Endothelial cell (in vitro differentiated cells): Measurements from ENCODE around the gene TMEM89. TPM values are rescaled to one million over a fixed set of nuclear protein-coding genes. Genes with fewer than 3 reads are reported as not detected.

Source experiments
- DNase-seq: peaks from one replicate; pipeline ENCODE4 v3.0.0; 2021; ENCODE audit warnings: low spot score
- H3K27ac Mint-ChIP-seq: one replicate; pipeline ENCODE4 v1.8.0; 2021; ENCODE audit warnings: mixed read lengths, inconsistent platforms; ENCODE audit not compliant: unreplicated experiment
- H3K27me3 Mint-ChIP-seq: one replicate; pipeline ENCODE4 v1.8.0; 2021; ENCODE audit warnings: mild to moderate bottlenecking, moderate library complexity, mixed read lengths, inconsistent platforms; ENCODE audit not compliant: unreplicated experiment
- H3K36me3 Mint-ChIP-seq: one replicate; pipeline ENCODE4 v1.8.0; 2021; ENCODE audit warnings: mild to moderate bottlenecking, low read depth, mixed read lengths, inconsistent platforms; ENCODE audit not compliant: unreplicated experiment
- H3K4me1 Mint-ChIP-seq: one replicate; pipeline ENCODE4 v1.8.0; 2021; ENCODE audit warnings: mild to moderate bottlenecking, mixed read lengths, inconsistent platforms; ENCODE audit not compliant: unreplicated experiment
- H3K4me3 Mint-ChIP-seq: one replicate; pipeline ENCODE4 v1.8.0; 2021; ENCODE audit warnings: mild to moderate bottlenecking, mixed read lengths, inconsistent platforms; ENCODE audit not compliant: unreplicated experiment
- H3K9me3 Mint-ChIP-seq: one replicate; pipeline ENCODE4 v1.8.0; 2021; ENCODE audit warnings: mixed read lengths, inconsistent platforms; ENCODE audit not compliant: unreplicated experiment
- total RNA-seq: library from RNA; stranded (reverse); fragmentation: NEBNext Ultra II Directional; extraction: Animal tissue kit (Norgen Biotek cat#: 25700); gene quantifications from one replicate; pipeline ENCODE4 v1.2.1, GENCODE V29; 2021; ENCODE audit not compliant: unreplicated experiment
- TF ChIP-seq, protein P1 (sequence below): fragments of 200-600 bp; sonication (generic); IDR thresholded peaks from one replicate; pipeline ENCODE4 v1.5.0; 2021; ENCODE audit warnings: antibody characterized with exemption; ENCODE audit not compliant: unreplicated experiment

TMEM89 gene
- total RNA-seq, 1 donor from 2014 or later: 0.44 TPM

DNA sequence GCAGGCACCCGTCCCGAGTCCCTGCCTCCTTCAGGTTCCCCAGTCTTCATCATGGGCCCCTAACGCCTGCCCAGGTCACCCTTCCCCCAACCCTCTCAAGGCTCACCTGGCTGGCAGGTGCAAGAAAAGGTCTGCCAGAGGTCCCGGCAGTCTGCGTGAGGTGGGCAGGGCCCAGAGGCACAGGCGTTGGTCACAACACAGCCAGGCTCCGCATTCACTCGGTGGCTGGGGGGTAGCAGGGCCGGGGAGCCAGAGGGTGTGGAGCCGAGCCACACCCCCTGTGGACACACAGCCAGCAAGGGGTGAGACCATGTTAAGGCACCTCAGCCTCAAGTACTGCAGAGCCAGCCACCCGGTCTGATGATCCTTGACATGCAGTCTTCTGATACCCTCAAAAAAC lies 30.2 kb upstream of the TMEM89 start:
- peaks cover 15% of the 10 kb centered on the region for H3K36me3 Mint-ChIP-seq
- no peak overlapping the region for H3K4me3 Mint-ChIP-seq
- H3K9me3 Mint-ChIP-seq: no peaks in the 10 kb centered on the region
- TF ChIP-seq, protein P1, sequence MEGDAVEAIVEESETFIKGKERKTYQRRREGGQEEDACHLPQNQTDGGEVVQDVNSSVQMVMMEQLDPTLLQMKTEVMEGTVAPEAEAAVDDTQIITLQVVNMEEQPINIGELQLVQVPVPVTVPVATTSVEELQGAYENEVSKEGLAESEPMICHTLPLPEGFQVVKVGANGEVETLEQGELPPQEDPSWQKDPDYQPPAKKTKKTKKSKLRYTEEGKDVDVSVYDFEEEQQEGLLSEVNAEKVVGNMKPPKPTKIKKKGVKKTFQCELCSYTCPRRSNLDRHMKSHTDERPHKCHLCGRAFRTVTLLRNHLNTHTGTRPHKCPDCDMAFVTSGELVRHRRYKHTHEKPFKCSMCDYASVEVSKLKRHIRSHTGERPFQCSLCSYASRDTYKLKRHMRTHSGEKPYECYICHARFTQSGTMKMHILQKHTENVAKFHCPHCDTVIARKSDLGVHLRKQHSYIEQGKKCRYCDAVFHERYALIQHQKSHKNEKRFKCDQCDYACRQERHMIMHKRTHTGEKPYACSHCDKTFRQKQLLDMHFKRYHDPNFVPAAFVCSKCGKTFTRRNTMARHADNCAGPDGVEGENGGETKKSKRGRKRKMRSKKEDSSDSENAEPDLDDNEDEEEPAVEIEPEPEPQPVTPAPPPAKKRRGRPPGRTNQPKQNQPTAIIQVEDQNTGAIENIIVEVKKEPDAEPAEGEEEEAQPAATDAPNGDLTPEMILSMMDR: no peak
- peaks cover 8% of the 10 kb centered on the region for H3K4me1 Mint-ChIP-seq
- peaks cover 21% of the 10 kb centered on the region for H3K27me3 Mint-ChIP-seq
- no peak overlapping the region for H3K27ac Mint-ChIP-seq
- DNase-seq: no peak

DNA sequence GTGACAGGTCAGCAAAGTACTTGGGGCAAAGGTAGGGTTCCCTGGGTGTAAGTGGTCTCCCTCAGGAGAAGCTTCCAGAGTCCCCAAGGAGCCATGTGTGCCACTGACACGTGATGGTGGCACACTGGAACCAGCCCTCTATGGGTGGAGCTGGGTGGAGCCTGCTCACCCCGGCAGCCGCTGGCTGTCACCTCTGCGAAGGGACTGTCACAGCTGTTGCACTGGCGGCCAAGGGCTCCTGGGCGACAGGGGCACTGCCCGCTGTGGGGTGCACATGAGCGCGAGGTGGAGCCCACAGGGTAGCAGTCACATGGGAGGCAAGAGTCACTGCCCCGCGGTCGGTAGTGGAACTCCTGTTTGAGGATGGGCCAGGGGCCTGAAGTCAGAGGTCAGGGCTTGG lies 29.2 kb upstream of the TMEM89 start:
- peak overlapping the region; percentile 9 for H3K27ac Mint-ChIP-seq
- no peaks in the 10 kb centered on the region for H3K9me3 Mint-ChIP-seq
- TF ChIP-seq, protein P1: no peak
- H3K4me3 Mint-ChIP-seq: peak overlapping the region; percentile 5
- H3K36me3 Mint-ChIP-seq: peaks cover 15% of the 10 kb centered on the region
- H3K27me3 Mint-ChIP-seq: peaks cover 21% of the 10 kb centered on the region
- DNase-seq: no peak
- H3K4me1 Mint-ChIP-seq: peaks cover 8% of the 10 kb centered on the region

DNA sequence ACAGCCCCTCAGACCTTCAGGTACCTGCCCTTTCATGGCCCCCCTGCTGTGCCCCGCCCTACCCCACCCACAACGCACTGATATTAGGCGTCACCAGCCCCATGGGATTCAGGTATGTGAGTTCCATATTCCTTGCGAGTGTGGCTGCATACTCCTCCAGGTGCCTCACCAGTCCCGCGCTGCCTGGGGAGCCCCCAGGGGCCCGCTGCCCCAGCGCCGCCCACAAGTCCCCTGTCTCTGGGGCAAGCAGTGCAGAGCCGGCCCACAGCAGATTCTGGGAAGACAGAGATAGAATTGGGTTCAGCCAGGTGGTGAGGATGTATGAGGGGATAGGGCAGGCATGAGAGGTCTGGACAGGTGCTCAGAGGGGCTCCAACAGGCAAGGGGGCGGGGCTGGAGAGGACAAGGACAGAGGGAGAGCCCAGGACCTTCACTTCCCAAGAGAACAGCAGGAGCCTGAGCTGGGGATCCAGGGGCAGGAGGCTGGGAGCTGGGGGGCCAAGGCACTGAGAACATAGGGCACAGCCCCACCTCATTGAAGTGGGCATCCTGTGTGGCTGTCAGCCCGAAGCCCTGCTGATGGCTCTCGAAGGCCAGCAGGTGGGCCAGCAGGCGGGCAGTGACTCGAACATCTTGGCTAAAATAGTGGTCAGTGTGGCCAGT lies 26.8 kb upstream of the TMEM89 start:
- peaks cover 5% of the 10 kb centered on the region for H3K4me1 Mint-ChIP-seq
- no peak overlapping the region for H3K27ac Mint-ChIP-seq
- no peaks in the 10 kb centered on the region for H3K9me3 Mint-ChIP-seq
- TF ChIP-seq, protein P1: no peak
- H3K36me3 Mint-ChIP-seq: peaks cover 10% of the 10 kb centered on the region
- H3K4me3 Mint-ChIP-seq: no peak overlapping the region
- DNase-seq: no peak
- peaks cover 10% of the 10 kb centered on the region for H3K27me3 Mint-ChIP-seq

DNA sequence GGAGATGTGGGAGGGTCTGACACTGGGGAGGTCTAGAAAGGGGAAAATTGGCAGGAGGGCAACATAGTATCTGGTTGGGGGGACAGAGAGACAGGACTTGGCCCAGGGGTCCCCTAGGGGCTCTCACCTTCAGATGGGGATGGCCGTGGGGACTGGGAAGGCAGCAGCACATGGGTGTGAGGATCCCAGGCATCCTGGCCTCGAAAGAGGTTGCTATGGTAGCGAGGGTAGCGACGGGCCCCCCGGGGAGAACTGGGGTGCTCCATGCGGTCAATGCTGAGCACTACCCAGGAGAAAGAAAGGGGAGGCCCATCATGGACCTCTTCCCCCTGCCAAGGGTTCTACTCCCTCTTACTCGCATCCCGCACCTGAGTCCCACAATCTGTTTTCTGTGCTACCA lies 26.1 kb upstream of the TMEM89 start:
- Mint-ChIP-seq H3K27me3 (peaks cover 12% of the 10 kb centered on the region), H3K27ac (no peak overlapping the region), H3K9me3 (no peaks in the 10 kb centered on the region), H3K4me3 (no peak overlapping the region), H3K36me3 (peaks cover 10% of the 10 kb centered on the region), H3K4me1 (peaks cover 1% of the 10 kb centered on the region)
- TF ChIP-seq, protein P1: no peak
- no peak for DNase-seq

DNA sequence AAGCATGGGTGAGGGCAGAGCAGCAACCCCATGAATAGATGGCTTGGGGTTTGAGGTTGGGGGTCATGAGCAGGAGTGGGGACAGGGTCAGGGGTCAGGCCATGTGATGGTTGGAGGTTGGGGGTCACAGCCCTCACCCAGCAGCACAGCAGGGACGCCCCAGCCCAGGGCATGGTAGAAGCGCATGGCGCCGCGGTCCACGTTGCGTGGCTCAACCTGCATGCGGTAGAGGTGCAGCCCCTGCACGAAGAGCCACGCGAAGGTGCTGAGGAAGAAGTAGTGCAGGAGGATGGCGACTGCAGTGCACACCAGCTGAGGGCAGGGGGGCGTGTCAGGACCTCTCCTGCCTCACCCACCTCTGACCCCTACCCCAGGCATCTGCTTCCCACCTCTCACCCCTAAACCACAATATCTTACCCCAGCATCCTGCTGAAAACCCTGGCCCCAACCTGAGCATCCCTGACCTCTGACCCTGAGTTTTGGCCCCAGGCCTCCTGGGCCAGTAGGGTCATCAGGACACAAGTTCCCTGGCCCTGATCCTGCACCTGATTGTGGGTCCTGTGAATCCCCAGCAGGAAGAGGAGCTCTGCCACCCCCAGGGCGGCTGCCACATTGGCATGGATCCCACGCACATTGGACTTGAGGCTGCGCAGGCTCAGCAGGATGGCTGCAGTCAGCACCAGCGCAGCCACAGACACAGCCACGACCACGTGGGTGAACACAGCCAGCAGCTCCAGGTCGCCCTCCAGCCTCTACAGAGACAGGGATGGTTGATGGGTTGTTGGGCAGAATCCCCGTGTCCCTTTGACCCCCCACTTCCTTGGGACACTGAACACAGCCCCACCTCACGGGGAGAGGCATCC lies 23.6 kb upstream of the TMEM89 start:
- Mint-ChIP-seq H3K27me3 (peaks cover 13% of the 10 kb centered on the region), H3K36me3 (peaks cover 12% of the 10 kb centered on the region), H3K4me3 (no peak overlapping the region), H3K9me3 (no peaks in the 10 kb centered on the region), H3K27ac (no peak overlapping the region), H3K4me1 (no peaks in the 10 kb centered on the region)
- DNase-seq: no peak
- TF ChIP-seq, protein P1: no peak
